ENCODE measurements around the gene NFKBIB. TPM values are rescaled to one million over a fixed set of nuclear protein-coding genes. Genes with fewer than 3 reads are reported as not detected.

NFKBIB gene
- total RNA-seq, 2 experiments from 2014 or later: 29.3 to 30.1 TPM

- TF ChIP-seq CTCF (IDR thresholded peaks at IDR 0.05): no peak
- no peaks in the 10 kb centered on the region for H3K27me3 ChIP-seq (ENCODE audit: control insufficient read depth in 1 of 2, insufficient read depth in 2 of 2, low read length in 2 of 2)
- H3K4me1 Mint-ChIP-seq (ENCODE audit: low read depth): peaks cover 12% of the 10 kb centered on the region
- POLR2A ChIA-PET: interaction anchor here (1.8 kb wide), 1 partner anchor 21 kb away, joined by 7 read pairs; the partner anchor contains the start of genes MRPS12 and SARS2
- CTCF ChIA-PET: no interaction called here
- no peaks in the 10 kb centered on the region for H3K9me3 ChIP-seq (ENCODE audit: control insufficient read depth in 1 of 2, insufficient read depth in 1 of 2, low read length in 2 of 2)
- H3K4me1 ChIP-seq (ENCODE audit: insufficient read depth, low read length): peaks cover 11% of the 10 kb centered on the region
- H3K9me3 Mint-ChIP-seq: no peaks in the 10 kb centered on the region
- DNase-seq (peak in 2 of 14 experiments; percentile 14 to 21), ATAC-seq (ENCODE audit: poor library complexity) (peak; percentile 81)
- no peak overlapping the region for H3K27ac ChIP-seq (ENCODE audit: low read depth in 1 of 2, low read length in 2 of 2)
- H3K36me3 Mint-ChIP-seq (ENCODE audit: low read depth): peaks cover 31% of the 10 kb centered on the region
- no peak overlapping the region for H3K4me3 Mint-ChIP-seq
- intact Hi-C loops (cut with DNase I, micrococcal nuclease): no loop called here
- H3K27ac Mint-ChIP-seq: peak overlapping the region; percentile 76
- no peak overlapping the region for H3K4me3 ChIP-seq (ENCODE audit: low read length)
- H3K36me3 ChIP-seq (ENCODE audit: insufficient read depth, low read length): peaks cover 42% of the 10 kb centered on the region
- H3K27me3 Mint-ChIP-seq: no peaks in the 10 kb centered on the region
Measured at GRCh38 chr19:38908911-38909310, 9.1 kb downstream of the NFKBIB start.

- Histone ChIP-seq H3K4me3 (ENCODE audit: low read length) (no peak overlapping the region), H3K27ac (ENCODE audit: low read depth in 1 of 2, low read length in 2 of 2) (no peak overlapping the region), H3K36me3 (ENCODE audit: insufficient read depth, low read length) (peaks cover 32% of the 10 kb centered on the region), H3K27me3 (ENCODE audit: control insufficient read depth in 1 of 2, insufficient read depth in 2 of 2, low read length in 2 of 2) (no peaks in the 10 kb centered on the region), H3K9me3 (ENCODE audit: control insufficient read depth in 1 of 2, insufficient read depth in 1 of 2, low read length in 2 of 2) (no peaks in the 10 kb centered on the region), H3K4me1 (ENCODE audit: insufficient read depth, low read length) (peaks cover 11% of the 10 kb centered on the region)
- ChIA-PET CTCF (no interaction called here), POLR2A (no interaction called here)
- no peak for DNase-seq
- intact Hi-C loops (cut with DNase I, micrococcal nuclease): no loop called here
- no peaks in the 10 kb centered on the region for H3K9me3 Mint-ChIP-seq
- no peak for ATAC-seq (ENCODE audit: poor library complexity)
- H3K4me3 Mint-ChIP-seq: no peak overlapping the region
- peaks cover 16% of the 10 kb centered on the region for H3K36me3 Mint-ChIP-seq (ENCODE audit: low read depth)
- no peak overlapping the region for H3K27ac Mint-ChIP-seq
- H3K4me1 Mint-ChIP-seq (ENCODE audit: low read depth): peaks cover 7% of the 10 kb centered on the region
- no peaks in the 10 kb centered on the region for H3K27me3 Mint-ChIP-seq
- TF ChIP-seq CTCF (IDR thresholded peaks at IDR 0.05): no peak
Measured at GRCh38 chr19:38910488-38910887, 10.7 kb downstream of the NFKBIB start.

- ATAC-seq (ENCODE audit: poor library complexity): no peak
- H3K4me1 Mint-ChIP-seq (ENCODE audit: low read depth): peaks cover 7% of the 10 kb centered on the region
- H3K27ac ChIP-seq (ENCODE audit: low read depth in 1 of 2, low read length in 2 of 2): no peak overlapping the region
- H3K4me3 Mint-ChIP-seq: no peak overlapping the region
- ChIA-PET CTCF (no interaction called here), POLR2A (no interaction called here)
- intact Hi-C loops (cut with DNase I, micrococcal nuclease): no loop called here
- no peaks in the 10 kb centered on the region for H3K27me3 ChIP-seq (ENCODE audit: control insufficient read depth in 1 of 2, insufficient read depth in 2 of 2, low read length in 2 of 2)
- TF ChIP-seq CTCF (IDR thresholded peaks at IDR 0.05): no peak
- H3K27ac Mint-ChIP-seq: no peak overlapping the region
- no peak overlapping the region for H3K4me3 ChIP-seq (ENCODE audit: low read length)
- no peaks in the 10 kb centered on the region for H3K9me3 ChIP-seq (ENCODE audit: control insufficient read depth in 1 of 2, insufficient read depth in 1 of 2, low read length in 2 of 2)
- H3K27me3 Mint-ChIP-seq: no peaks in the 10 kb centered on the region
- no peak for DNase-seq
- H3K36me3 ChIP-seq (ENCODE audit: insufficient read depth, low read length): peaks cover 25% of the 10 kb centered on the region
- peaks cover 11% of the 10 kb centered on the region for H3K4me1 ChIP-seq (ENCODE audit: insufficient read depth, low read length)
- H3K36me3 Mint-ChIP-seq (ENCODE audit: low read depth): peaks cover 16% of the 10 kb centered on the region
- no peaks in the 10 kb centered on the region for H3K9me3 Mint-ChIP-seq
Measured at GRCh38 chr19:38911388-38912001, 11.7 kb downstream of the NFKBIB start.

Data from CD4-positive, alpha-beta T cell (primary cell).